CD14-positive monocyte (primary cell): ENCODE data around the gene ATP5F1D. TPM values are rescaled to one million over a fixed set of nuclear protein-coding genes. Genes with fewer than 3 reads are reported as not detected.

ENCODE experiments used
- DNase-seq, 3 donors: peaks; one replicate each; pipeline ENCODE4 v3.0.0-alpha.2; 2011 to 2022
- H2AFZ ChIP-seq: 2 replicates; pipeline ENCODE4 v1.6.0; 2012; ENCODE audit warnings: mild to moderate bottlenecking, low read depth, low read length, inconsistent platforms; ENCODE audit not compliant: insufficient read depth, poor library complexity, severe bottlenecking
- H3K27ac ChIP-seq, 2 donors: 1 replicate in 1 of 2; 2 replicates in 1 of 2; pipeline ENCODE4 v1.5.1; 2012 to 2013; ENCODE audit warnings: low read length in 2 of 2, control low read depth in 1 of 2, inconsistent platforms in 1 of 2, low read depth in 1 of 2, mild to moderate bottlenecking in 1 of 2
- H3K27me3 ChIP-seq, 2 donors: one replicate each; pipeline versions ENCODE4 v1.6.0 to v1.6.1; 2011 to 2013; ENCODE audit warnings: low read length in 2 of 2; ENCODE audit not compliant: control insufficient read depth in 2 of 2, insufficient read depth in 2 of 2
- H3K36me3 ChIP-seq, 2 donors: replicated peaks in 1 of 2; 1 replicate in 1 of 2; 2 replicates in 1 of 2; pipeline versions ENCODE4 v1.5.1 to v1.6.1; 2012 to 2013; ENCODE audit warnings: low read length in 2 of 2, control low read depth in 1 of 2, inconsistent platforms in 1 of 2, mild to moderate bottlenecking in 1 of 2; ENCODE audit not compliant: insufficient read depth in 2 of 2, control insufficient read depth in 1 of 2
- H3K4me1 ChIP-seq, 2 donors: 1 replicate in 1 of 2; 2 replicates in 1 of 2; pipeline versions ENCODE4 v1.5.1 to v1.6.1; 2012 to 2013; ENCODE audit warnings: low read length in 2 of 2, control low read depth in 1 of 2, inconsistent platforms in 1 of 2, mild to moderate bottlenecking in 1 of 2, moderate library complexity in 1 of 2; ENCODE audit not compliant: insufficient read depth in 2 of 2, control insufficient read depth in 1 of 2
- H3K4me2 ChIP-seq: replicated peaks from 2 replicates; pipeline ENCODE3; 2012; ENCODE audit warnings: low read length, moderate library complexity, mild to moderate bottlenecking; ENCODE audit not compliant: poor library complexity, severe bottlenecking; ENCODE audit errors: extremely low read depth
- H3K4me3 ChIP-seq, 3 experiments: fragments of 200-600 bp in 1 of 3; sonication (generic) in 1 of 3; replicated peaks in 1 of 3; 1 replicate in 2 of 3; 2 replicates in 1 of 3; pipeline ENCODE4 v1.5.1; 2011 to 2013; ENCODE audit warnings: low read length in 3 of 3, mild to moderate bottlenecking in 3 of 3, control low read depth in 2 of 3, low read depth in 2 of 3, inconsistent platforms in 1 of 3, moderate library complexity in 1 of 3
- H3K79me2 ChIP-seq: 2 replicates; pipeline ENCODE4 v1.6.0; 2012; ENCODE audit warnings: mild to moderate bottlenecking, control low read depth, inconsistent platforms, low read length, moderate library complexity; ENCODE audit not compliant: insufficient read depth
- H3K9ac ChIP-seq: 2 replicates; pipeline ENCODE4 v1.6.0; 2017; ENCODE audit warnings: low read length, mild to moderate bottlenecking; ENCODE audit not compliant: insufficient read depth, poor library complexity, severe bottlenecking
- H3K9me3 ChIP-seq, 2 donors: replicated peaks in 1 of 2; 1 replicate in 1 of 2; 2 replicates in 1 of 2; pipeline versions ENCODE4 v1.5.1 to v1.6.1; 2012 to 2013; ENCODE audit warnings: low read length in 2 of 2, control low read depth in 1 of 2; ENCODE audit not compliant: control insufficient read depth in 1 of 2, insufficient read depth in 1 of 2
- H4K20me1 ChIP-seq: 2 replicates; pipeline ENCODE4 v1.6.0; 2012; ENCODE audit warnings: mild to moderate bottlenecking, low read length, control low read depth, moderate library complexity; ENCODE audit not compliant: insufficient read depth
- H3K27ac Mint-ChIP-seq, 7 donors: one replicate each; pipeline ENCODE4 v1.8.0; 2020; ENCODE audit warnings: mild to moderate bottlenecking in 7 of 7, mixed read lengths in 7 of 7, moderate library complexity in 6 of 7, inconsistent platforms in 2 of 7
- H3K27me3 Mint-ChIP-seq, 3 donors: one replicate each; pipeline ENCODE4 v1.8.0; 2021 to 2022; ENCODE audit warnings: low read depth in 3 of 3, mild to moderate bottlenecking in 3 of 3, mixed read lengths in 3 of 3, moderate library complexity in 3 of 3, inconsistent platforms in 1 of 3
- H3K36me3 Mint-ChIP-seq, 2 donors: one replicate each; pipeline ENCODE4 v1.8.0; 2020; ENCODE audit warnings: mixed read lengths in 2 of 2, inconsistent platforms in 1 of 2, mild to moderate bottlenecking in 1 of 2
- H3K4me1 Mint-ChIP-seq: one replicate; pipeline ENCODE4 v1.8.0; 2020; ENCODE audit warnings: mild to moderate bottlenecking, mixed read lengths
- H3K4me3 Mint-ChIP-seq, 2 donors: one replicate each; pipeline ENCODE4 v1.8.0; 2020; ENCODE audit warnings: mild to moderate bottlenecking in 2 of 2, mixed read lengths in 2 of 2, moderate library complexity in 1 of 2
- H3K9me3 Mint-ChIP-seq, 7 donors: one replicate each; pipeline ENCODE4 v1.8.0; 2020 to 2022; ENCODE audit warnings: mixed read lengths in 7 of 7, mild to moderate bottlenecking in 6 of 7, moderate library complexity in 6 of 7, inconsistent platforms in 2 of 7
- WGBS: methylation state at CpG from one replicate; pipeline ENCODE4 v1.1.5; 2013; ENCODE audit warnings: missing lambda C conversion rate; ENCODE audit not compliant: insufficient coverage; 5-methylcytosine and 5-hydroxymethylcytosine counted together
- intact Hi-C, 2 donors: fragments of 100-400 bp; cut with micrococcal nuclease; formaldehyde crosslinking; loops; one replicate each; pipeline versions ENCODE4 v1.15.0 to v1.15.1; 2023
- polyA plus RNA-seq, 3 donors: library from polyadenylated mRNA; depleted of rRNA in 1 of 3; unstranded in 2 of 3; stranded (reverse) in 1 of 3; fragments of 300-500 nt in 2 of 3; fragments of >200 nt in 1 of 3; fragmentation: Illumina TruSeq in 2 of 3; gene quantifications; 1 replicate in 2 of 3; 2 replicates in 1 of 3; pipeline ENCODE4 v1.2.3, GENCODE V29; 2012 to 2021
- TF ChIP-seq, protein P1 (sequence below): fragments of 200-600 bp; IDR thresholded peaks from one replicate; pipeline ENCODE4 v1.8.0; 2022; ENCODE audit warnings: antibody characterized with exemption, mild to moderate bottlenecking

Gene ATP5F1D
- polyA plus RNA-seq, 3 donors: 122 to 160 (median 143) TPM

DNA sequence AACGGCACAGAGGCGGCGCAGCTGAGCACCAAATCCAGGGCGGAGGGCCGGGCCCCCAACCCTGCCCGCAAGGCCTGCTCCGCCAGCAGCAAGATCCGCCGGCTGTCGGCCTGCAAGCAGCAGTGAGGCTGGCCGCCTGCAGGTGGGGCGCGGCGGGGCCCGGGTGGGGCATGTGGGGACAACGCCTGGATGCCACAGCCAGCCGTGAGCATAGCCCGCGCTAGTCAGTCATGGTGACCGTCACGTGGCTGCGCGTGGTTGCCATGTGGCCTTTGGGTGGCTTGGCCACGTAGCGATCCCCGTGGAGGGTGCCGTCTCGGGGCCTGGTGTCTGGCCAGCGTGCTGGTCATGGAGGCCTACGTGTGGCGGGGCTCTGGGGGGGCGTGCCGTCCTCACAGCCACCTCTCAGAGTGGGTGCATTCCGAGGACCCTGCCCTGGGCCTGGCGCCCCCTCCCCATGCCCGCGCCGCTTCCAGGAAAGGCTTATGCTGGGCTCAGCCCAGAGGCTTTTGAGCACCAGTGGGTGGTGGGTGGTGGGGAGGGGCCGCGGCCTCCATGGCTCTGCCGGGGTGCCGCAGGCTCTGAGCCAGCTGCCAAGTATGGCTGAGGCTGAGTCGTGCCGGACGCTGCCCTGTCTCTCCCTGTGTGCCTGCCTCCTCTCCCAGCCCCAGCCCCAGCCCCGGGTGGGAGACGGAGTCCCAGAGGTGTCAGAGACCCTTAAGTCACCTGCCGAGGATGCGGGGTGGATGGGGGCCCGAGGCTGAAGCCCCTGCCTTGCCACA lies 14.8 kb upstream of the ATP5F1D start:
- Mint-ChIP-seq H3K27ac (no peak overlapping the region), H3K27me3 (peaks cover 0 to 2% (median 2%) of the 10 kb centered on the region in 3 donors), H3K4me1 (no peaks in the 10 kb centered on the region), H3K36me3 (peaks cover 12 to 27% of the 10 kb centered on the region in 2 donors), H3K9me3 (peaks cover 0 to 10% (median 3%) of the 10 kb centered on the region in 7 donors), H3K4me3 (no peak overlapping the region)
- H3K4me2 ChIP-seq: no peak overlapping the region
- DNase-seq: no peak
- peaks cover 34 to 60% of the 10 kb centered on the region in 2 donors for H3K36me3 ChIP-seq
- intact Hi-C loops: no loop called here
- H3K27ac ChIP-seq: no peak overlapping the region
- 94% methylated on average over 43 of the region's 50 CpGs for WGBS
- H3K79me2 ChIP-seq: no peaks in the 10 kb centered on the region
- no peak overlapping the region for H2AFZ ChIP-seq
- no peak overlapping the region for H3K9ac ChIP-seq
- H3K9me3 ChIP-seq: no peaks in the 10 kb centered on the region
- TF ChIP-seq, protein P1, sequence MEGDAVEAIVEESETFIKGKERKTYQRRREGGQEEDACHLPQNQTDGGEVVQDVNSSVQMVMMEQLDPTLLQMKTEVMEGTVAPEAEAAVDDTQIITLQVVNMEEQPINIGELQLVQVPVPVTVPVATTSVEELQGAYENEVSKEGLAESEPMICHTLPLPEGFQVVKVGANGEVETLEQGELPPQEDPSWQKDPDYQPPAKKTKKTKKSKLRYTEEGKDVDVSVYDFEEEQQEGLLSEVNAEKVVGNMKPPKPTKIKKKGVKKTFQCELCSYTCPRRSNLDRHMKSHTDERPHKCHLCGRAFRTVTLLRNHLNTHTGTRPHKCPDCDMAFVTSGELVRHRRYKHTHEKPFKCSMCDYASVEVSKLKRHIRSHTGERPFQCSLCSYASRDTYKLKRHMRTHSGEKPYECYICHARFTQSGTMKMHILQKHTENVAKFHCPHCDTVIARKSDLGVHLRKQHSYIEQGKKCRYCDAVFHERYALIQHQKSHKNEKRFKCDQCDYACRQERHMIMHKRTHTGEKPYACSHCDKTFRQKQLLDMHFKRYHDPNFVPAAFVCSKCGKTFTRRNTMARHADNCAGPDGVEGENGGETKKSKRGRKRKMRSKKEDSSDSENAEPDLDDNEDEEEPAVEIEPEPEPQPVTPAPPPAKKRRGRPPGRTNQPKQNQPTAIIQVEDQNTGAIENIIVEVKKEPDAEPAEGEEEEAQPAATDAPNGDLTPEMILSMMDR: no peak
- no peaks in the 10 kb centered on the region for H3K27me3 ChIP-seq
- H3K4me1 ChIP-seq: no peaks in the 10 kb centered on the region
- H4K20me1 ChIP-seq: peaks cover 48% of the 10 kb centered on the region
- H3K4me3 ChIP-seq: no peak overlapping the region

DNA sequence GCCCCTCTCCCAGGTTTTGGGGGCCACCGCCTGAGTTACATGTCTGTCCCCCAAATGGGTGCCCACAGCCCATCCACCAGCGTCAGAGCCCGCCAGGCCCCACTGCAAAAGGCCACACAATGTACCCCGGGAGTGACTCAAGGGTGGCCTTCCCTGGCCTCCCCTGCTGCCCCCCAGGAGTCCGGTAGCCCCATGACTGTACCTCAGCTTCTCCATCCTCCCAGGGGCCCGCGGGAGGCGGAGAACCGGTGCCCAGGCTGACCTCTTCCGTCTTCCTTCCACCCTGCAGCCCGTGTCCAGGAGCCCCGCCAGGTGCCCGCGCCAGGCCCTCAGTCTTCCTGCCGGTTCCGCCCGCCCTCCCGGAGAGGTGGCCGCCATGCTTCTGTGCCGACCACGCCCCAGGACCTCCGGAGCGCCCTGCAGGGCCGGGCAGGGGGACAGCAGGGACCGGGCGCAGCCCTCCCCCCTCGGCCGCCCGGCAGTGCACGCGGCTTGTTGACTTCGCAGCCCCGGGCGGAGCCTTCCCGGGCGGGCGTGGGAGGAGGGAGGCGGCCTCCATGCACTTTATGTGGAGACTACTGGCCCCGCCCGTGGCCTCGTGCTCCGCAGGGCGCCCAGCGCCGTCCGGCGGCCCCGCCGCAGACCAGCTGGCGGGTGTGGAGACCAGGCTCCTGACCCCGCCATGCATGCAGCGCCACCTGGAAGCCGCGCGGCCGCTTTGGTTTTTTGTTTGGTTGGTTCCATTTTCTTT lies 14.1 kb upstream of the ATP5F1D start:
- Histone ChIP-seq H3K4me1 (no peaks in the 10 kb centered on the region), H3K79me2 (no peaks in the 10 kb centered on the region), H2AFZ (no peak overlapping the region), H3K9me3 (no peaks in the 10 kb centered on the region), H3K36me3 (peaks cover 29 to 52% of the 10 kb centered on the region in 2 donors), H3K27me3 (no peaks in the 10 kb centered on the region), H3K27ac (no peak overlapping the region), H3K9ac (no peak overlapping the region), H4K20me1 (peaks cover 41% of the 10 kb centered on the region), H3K4me3 (no peak overlapping the region), H3K4me2 (no peak overlapping the region)
- Mint-ChIP-seq H3K9me3 (peaks cover 0 to 10% (median 3%) of the 10 kb centered on the region in 7 donors), H3K36me3 (peaks cover 12 to 27% of the 10 kb centered on the region in 2 donors), H3K27ac (no peak overlapping the region), H3K4me3 (no peak overlapping the region), H3K4me1 (peaks cover 3% of the 10 kb centered on the region), H3K27me3 (peaks cover 0 to 5% (median 4%) of the 10 kb centered on the region in 3 donors)
- TF ChIP-seq, protein P1: no peak
- DNase-seq: no peak
- intact Hi-C loops: no loop called here
- 97% methylated on average over 37 of the region's 56 CpGs for WGBS
